ENCODE data around the gene IFNAR2. TPM values are rescaled to one million over a fixed set of nuclear protein-coding genes. Genes with fewer than 3 reads are reported as not detected.

The IFNAR2 gene
- total and polyA plus RNA-seq, 2 experiments from 2014 or later = 16.8 to 18.2 TPM

- TF ChIP-seq CTCF (conservative IDR thresholded peaks at IDR 0.05; ENCODE audit: low read depth in 2 of 2) = no peak
- no peak for TF ChIP-seq JUNB (IDR thresholded peaks at IDR 0.05; ENCODE audit: unreplicated experiment)
- no peak for TF ChIP-seq REST (IDR thresholded peaks at IDR 0.05; ENCODE audit: unreplicated experiment)
- TF ChIP-seq NANOG (IDR thresholded peaks at IDR 0.05; ENCODE audit: borderline replicate concordance) = no peak
- no peak for TF ChIP-seq POLR2AphosphoS5 (IDR thresholded peaks at IDR 0.05; ENCODE audit: low read depth)
- no peak for TF ChIP-seq STAT1 (IDR thresholded peaks at IDR 0.05; ENCODE audit: unreplicated experiment)
- TF ChIP-seq ZNF331 (CRISPR knock-in tag; IDR thresholded peaks at IDR 0.05; ENCODE audit: low read depth) = no peak
- no peak for TF ChIP-seq EZH2 (IDR thresholded peaks at IDR 0.05; ENCODE audit: low read depth, unreplicated experiment)
- no peak for TF ChIP-seq ZNF462 (CRISPR knock-in tag; IDR thresholded peaks at IDR 0.05)
- no peak for TF ChIP-seq EZH2phosphoT487 (IDR thresholded peaks at IDR 0.05; ENCODE audit: unreplicated experiment)
- TF ChIP-seq ZNF114 (CRISPR knock-in tag; IDR thresholded peaks at IDR 0.05) = no peak
- TF ChIP-seq ETS1 (IDR thresholded peaks at IDR 0.05) = no peak
- no peak for TF ChIP-seq CREB1 (CRISPR knock-in tag; IDR thresholded peaks at IDR 0.05; ENCODE audit: low read depth)
- Histone ChIP-seq H3K9me2 (ENCODE audit: insufficient read depth) (no peaks in the 10 kb centered on the region), H3K4me3 (no peak overlapping the region), H3K27ac (ENCODE audit: low read depth) (no peak overlapping the region), H2AFZ (no peak overlapping the region), H4K20me1 (replicated peaks; ENCODE audit: insufficient read depth) (no peaks in the 10 kb centered on the region; the same call in 1 of the 2 replicates), H3F3A (replicated peaks; ENCODE audit: low read depth) (0 out of 2 replicates have a peak, but pooled peaks cover 5% of the 10 kb centered on the region), H3K27me3 (ENCODE audit: insufficient read depth) (no peaks in the 10 kb centered on the region), H3K4me2 (no peak overlapping the region), H3K4me1 (ENCODE audit: insufficient read depth) (peaks cover 6% of the 10 kb centered on the region; the same call in 1 of the 2 replicates), H3K79me2 (replicated peaks; ENCODE audit: insufficient read depth) (no peaks in the 10 kb centered on the region), H3K36me3 (ENCODE audit: insufficient read depth) (no peaks in the 10 kb centered on the region)
- Mint-ChIP-seq H3K9me3 (no peaks in the 10 kb centered on the region), H3K36me3 (ENCODE audit: low read depth) (no peaks in the 10 kb centered on the region; the same call in 2 of the 3 replicates), H3K4me1 (peaks cover 10% of the 10 kb centered on the region), H3K27me3 (ENCODE audit: insufficient read depth, low read depth, poor library complexity) (peaks cover 13% of the 10 kb centered on the region), H3K4me3 (no peak overlapping the region), H3K27ac (no peak overlapping the region)
- ATAC-seq (no peak), DNase-seq (ENCODE audit: low spot score) (no peak)
Measured at GRCh38 chr21:33270986-33271385, 41.2 kb downstream of the IFNAR2 start.
